ENCODE results near the gene PDZD8.

DNA sequence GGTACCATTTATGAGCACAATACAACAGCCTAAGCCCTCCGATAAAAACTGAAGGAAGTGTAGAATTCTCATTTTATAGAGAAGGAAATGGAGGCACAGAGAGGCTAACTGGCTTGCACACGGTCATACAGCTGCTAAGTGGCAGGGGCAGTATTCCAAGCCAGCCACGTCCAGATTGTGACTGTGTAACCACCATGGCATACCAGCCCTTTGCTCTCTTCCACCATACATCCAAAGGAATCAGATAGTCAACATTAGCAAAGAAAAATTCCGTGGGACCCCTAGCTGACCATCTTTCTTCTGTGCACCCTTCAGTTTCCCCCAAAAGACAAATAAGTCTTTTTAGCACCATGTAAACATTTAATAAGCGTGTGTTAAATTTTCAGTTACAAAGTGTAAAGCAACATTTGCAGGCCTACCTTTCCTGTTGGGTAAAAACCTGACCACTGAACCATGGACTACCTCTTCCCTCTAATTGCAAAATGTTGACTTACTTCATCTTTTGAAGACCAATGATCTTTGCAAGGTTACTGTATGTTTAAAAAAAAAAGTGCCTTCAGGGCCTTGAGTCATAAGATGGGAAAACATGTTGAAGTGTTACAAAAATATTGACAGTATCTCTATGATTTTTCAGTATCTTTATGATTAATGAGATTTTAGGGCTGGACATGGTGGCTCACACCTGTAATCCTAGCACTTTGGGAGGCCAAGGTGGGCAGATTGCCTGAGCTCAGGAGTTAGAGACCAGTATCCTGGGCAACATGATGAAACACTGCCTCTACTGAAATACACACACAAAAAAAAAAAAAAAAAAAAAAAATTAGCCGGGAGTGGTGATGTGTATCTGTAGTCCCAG lies 24.3 kb upstream of the PDZD8 start:
- TF ChIP-seq CTCF (IDR thresholded peaks at IDR 0.05; ENCODE audit: low read depth, low read length, poor library complexity, severe bottlenecking) (no peak), EZH2phosphoT487 (IDR thresholded peaks at IDR 0.05; ENCODE audit: borderline replicate concordance, low read length) (no peak)

Data from DOHH2 (cell line).